GM23338 (cell line): ENCODE results near the gene MAP3K5. TPM values are rescaled to one million over a fixed set of nuclear protein-coding genes. Genes with fewer than 3 reads are reported as not detected.
A peak's percentile ranks its signal among the peaks of the same experiment; 100 is the strongest.

ENCODE experiments used
- ATAC-seq: fragments of 200-7000 bp; cut with Tn5 transposase; 3 replicates; pipeline ENCODE4 v1.9.1; 2020
- DNase-seq: peaks from one replicate; pipeline ENCODE4 v3.0.0-alpha.2; 2015; ENCODE audit warnings: low spot score
- H2AFZ ChIP-seq: fragments of 200-600 bp; sonication (generic); 2 replicates; pipeline ENCODE4 v1.8.0; 2016; ENCODE audit warnings: antibody characterized with exemption, mild to moderate bottlenecking, moderate library complexity
- H3F3A ChIP-seq: fragments of 200-600 bp; sonication (generic); replicated peaks from 2 replicates; pipeline ENCODE4 v1.8.0; 2017; ENCODE audit warnings: antibody characterized with exemption, mixed run types, low read depth
- H3K27ac ChIP-seq: fragments of 200-600 bp; sonication (generic); 2 replicates; pipeline ENCODE4 v1.6.1; 2016; ENCODE audit warnings: low read depth
- H3K27me3 ChIP-seq: fragments of 200-600 bp; sonication (generic); 2 replicates; pipeline ENCODE4 v1.8.0; 2016; ENCODE audit warnings: mild to moderate bottlenecking, mixed run types, moderate library complexity; ENCODE audit not compliant: insufficient read depth
- H3K36me3 ChIP-seq: fragments of 200-600 bp; sonication (generic); 2 replicates; pipeline ENCODE4 v1.8.0; 2016; ENCODE audit warnings: mild to moderate bottlenecking; ENCODE audit not compliant: insufficient read depth
- H3K4me1 ChIP-seq: fragments of 200-600 bp; sonication (generic); 2 replicates; pipeline ENCODE4 v1.8.0; 2016; ENCODE audit warnings: mild to moderate bottlenecking, moderate library complexity; ENCODE audit not compliant: insufficient read depth
- H3K4me2 ChIP-seq: fragments of 200-600 bp; sonication (generic); 2 replicates; pipeline ENCODE4 v1.7.1; 2017; ENCODE audit warnings: mixed run types
- H3K4me3 ChIP-seq: fragments of 200-600 bp; sonication (generic); 2 replicates; pipeline ENCODE4 v1.6.1; 2016; ENCODE audit warnings: mixed run types
- H3K79me2 ChIP-seq: fragments of 200-600 bp; sonication (generic); replicated peaks from 2 replicates; pipeline ENCODE4 v1.8.0; 2017; ENCODE audit warnings: mild to moderate bottlenecking; ENCODE audit not compliant: insufficient read depth
- H3K9me2 ChIP-seq: fragments of 200-600 bp; sonication (generic); 2 replicates; pipeline ENCODE4 v1.8.0; 2017; ENCODE audit not compliant: insufficient read depth
- H4K20me1 ChIP-seq: fragments of 200-600 bp; sonication (generic); replicated peaks from 2 replicates; pipeline ENCODE4 v1.8.0; 2017; ENCODE audit warnings: mild to moderate bottlenecking; ENCODE audit not compliant: insufficient read depth
- H3K27ac Mint-ChIP-seq: 2 replicates; pipeline ENCODE4 v1.8.0; 2020; ENCODE audit warnings: inconsistent platforms, mild to moderate bottlenecking, moderate library complexity, mixed read lengths
- H3K27me3 Mint-ChIP-seq: 3 replicates; pipeline ENCODE4 v1.8.0; 2022; ENCODE audit warnings: low read depth, mild to moderate bottlenecking, moderate library complexity, mixed read lengths, inconsistent platforms; ENCODE audit not compliant: insufficient read depth, poor library complexity
- H3K36me3 Mint-ChIP-seq: 3 replicates; pipeline ENCODE4 v1.8.0; 2021; ENCODE audit warnings: low read depth, mild to moderate bottlenecking, inconsistent platforms, moderate library complexity, mixed read lengths
- H3K4me1 Mint-ChIP-seq: 3 replicates; pipeline ENCODE4 v1.8.0; 2020; ENCODE audit warnings: mild to moderate bottlenecking, inconsistent platforms, mixed read lengths
- H3K4me3 Mint-ChIP-seq: 3 replicates; pipeline ENCODE4 v1.8.0; 2021; ENCODE audit warnings: moderate library complexity, mild to moderate bottlenecking, inconsistent platforms, mixed read lengths
- H3K9me3 Mint-ChIP-seq: 3 replicates; pipeline ENCODE4 v1.8.0; 2020; ENCODE audit warnings: moderate library complexity, mild to moderate bottlenecking, inconsistent platforms, mixed read lengths
- CREB1 ChIP-seq: fragments of 250-450 bp; sonication (Bioruptor Pico); IDR thresholded peaks from 2 replicates; pipeline ENCODE4 v1.5.0; 2020; ENCODE audit warnings: low read depth, mild to moderate bottlenecking, moderate library complexity
- POLR2AphosphoS5 ChIP-seq: IDR thresholded peaks from 2 replicates; pipeline ENCODE4 v1.6.1; 2016; ENCODE audit warnings: antibody characterized with exemption, low read depth
- STAT1 ChIP-seq: IDR thresholded peaks from one replicate; pipeline ENCODE4 v1.6.1; 2016; ENCODE audit warnings: antibody characterized with exemption; ENCODE audit not compliant: unreplicated experiment
- ZNF114 ChIP-seq: fragments of 250-450 bp; sonication (Bioruptor Pico); IDR thresholded peaks from 2 replicates; pipeline ENCODE4 v1.5.0; 2020; ENCODE audit warnings: mild to moderate bottlenecking, moderate library complexity
- polyA plus RNA-seq: library from polyadenylated mRNA; unstranded; fragments of >200 nt; fragmentation: Nextera tagmentation; extraction: Ambion mirVana; gene quantifications from 2 replicates; pipeline ENCODE4 v1.2.1, GENCODE V29; 2016
- total RNA-seq: library from RNA; depleted of rRNA; stranded (reverse); fragments of >200 nt; shearing (Covaris generic); gene quantifications from 2 replicates; pipeline ENCODE4 v1.2.3, GENCODE V29; 2014
- TF ChIP-seq, protein P1 (sequence below), 2 experiments: fragments of 200-600 bp in 1 of 2; sonication (generic) in 1 of 2; conservative IDR thresholded peaks; 2 replicates each; pipeline versions ENCODE4 v1.5.1 to v1.6.1; 2016 to 2017; ENCODE audit warnings: antibody characterized with exemption in 2 of 2, low read depth in 2 of 2, mild to moderate bottlenecking in 2 of 2, moderate library complexity in 1 of 2
- TF ChIP-seq, protein P2 (sequence below): IDR thresholded peaks from 2 replicates; pipeline ENCODE4 v1.6.1; 2016; ENCODE audit warnings: antibody characterized with exemption
- TF ChIP-seq, protein P3 (sequence below): fragments of 250-450 bp; sonication (Bioruptor Pico); IDR thresholded peaks from 2 replicates; pipeline ENCODE4 v1.5.0; 2020; ENCODE audit warnings: mild to moderate bottlenecking, moderate library complexity
- TF ChIP-seq, protein P4 (sequence below): IDR thresholded peaks from one replicate; pipeline ENCODE4 v1.6.1; 2018; ENCODE audit warnings: antibody characterized with exemption; ENCODE audit not compliant: unreplicated experiment

MAP3K5 gene
- total and polyA plus RNA-seq, 2 experiments from 2014 or later, result 0.76 to 2.8 TPM

DNA sequence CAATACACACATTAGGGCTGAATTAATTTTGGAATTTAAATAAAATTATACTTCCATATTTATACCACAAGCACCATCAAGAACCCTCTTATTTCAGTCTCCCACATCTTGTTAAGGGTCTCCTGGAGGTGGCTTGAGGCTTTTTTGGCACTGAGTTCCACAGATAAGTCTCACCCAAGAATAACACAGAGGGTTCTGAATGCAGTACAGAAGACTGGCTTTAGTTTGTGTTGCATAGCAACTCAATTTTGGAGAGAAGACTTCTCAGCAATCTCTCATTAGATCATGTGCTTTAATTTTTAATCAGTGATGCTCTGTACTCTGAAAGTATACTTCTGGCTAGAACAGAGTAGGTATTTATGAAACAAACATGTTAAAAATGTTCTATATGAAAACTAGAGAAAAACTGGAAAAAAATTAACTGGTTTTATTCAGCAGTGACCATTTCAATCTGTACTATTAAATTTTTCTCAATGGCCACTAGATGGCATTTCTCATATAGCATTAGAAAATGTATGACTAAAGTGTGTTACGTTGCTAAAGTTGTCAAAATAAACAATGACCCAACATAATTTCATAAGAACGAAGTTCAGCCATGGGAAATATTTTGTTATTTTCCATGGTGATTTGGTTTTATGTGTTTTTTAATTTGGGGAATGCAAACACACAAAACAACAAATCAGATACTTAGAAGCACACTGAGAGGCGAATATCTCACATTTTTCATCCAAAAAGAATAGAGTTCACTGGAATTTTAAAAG, 209.4 kb downstream of the MAP3K5 start:
- ATAC-seq (no peak), DNase-seq (peak; percentile 21)
- no peaks in the 10 kb centered on the region for H3K9me2 ChIP-seq
- Mint-ChIP-seq H3K36me3 (peaks cover 5% of the 10 kb centered on the region; the same call in 2 of the 3 replicates), H3K9me3 (peaks cover 5% of the 10 kb centered on the region; the same call in 2 of the 3 replicates), H3K4me3 (no peak overlapping the region), H3K27me3 (no peaks in the 10 kb centered on the region), H3K4me1 (peaks cover 15% of the 10 kb centered on the region; the same call in 2 of the 3 replicates), H3K27ac (no peak overlapping the region)
- no peaks in the 10 kb centered on the region for H3K36me3 ChIP-seq
- no peaks in the 10 kb centered on the region for H4K20me1 ChIP-seq
- H3K79me2 ChIP-seq, result no peaks in the 10 kb centered on the region
- H3K27me3 ChIP-seq, result no peaks in the 10 kb centered on the region
- H3K4me3 ChIP-seq, result no peak overlapping the region
- no peak overlapping the region for H2AFZ ChIP-seq
- peaks cover 8% of the 10 kb centered on the region; the same call in 1 of the 2 replicates for H3K4me1 ChIP-seq
- H3K4me2 ChIP-seq, result no peak overlapping the region
- H3F3A ChIP-seq, result no peaks in the 10 kb centered on the region
- H3K27ac ChIP-seq, result no peak overlapping the region
- no peak for TF ChIP-seq STAT1
- TF ChIP-seq, protein P1, sequence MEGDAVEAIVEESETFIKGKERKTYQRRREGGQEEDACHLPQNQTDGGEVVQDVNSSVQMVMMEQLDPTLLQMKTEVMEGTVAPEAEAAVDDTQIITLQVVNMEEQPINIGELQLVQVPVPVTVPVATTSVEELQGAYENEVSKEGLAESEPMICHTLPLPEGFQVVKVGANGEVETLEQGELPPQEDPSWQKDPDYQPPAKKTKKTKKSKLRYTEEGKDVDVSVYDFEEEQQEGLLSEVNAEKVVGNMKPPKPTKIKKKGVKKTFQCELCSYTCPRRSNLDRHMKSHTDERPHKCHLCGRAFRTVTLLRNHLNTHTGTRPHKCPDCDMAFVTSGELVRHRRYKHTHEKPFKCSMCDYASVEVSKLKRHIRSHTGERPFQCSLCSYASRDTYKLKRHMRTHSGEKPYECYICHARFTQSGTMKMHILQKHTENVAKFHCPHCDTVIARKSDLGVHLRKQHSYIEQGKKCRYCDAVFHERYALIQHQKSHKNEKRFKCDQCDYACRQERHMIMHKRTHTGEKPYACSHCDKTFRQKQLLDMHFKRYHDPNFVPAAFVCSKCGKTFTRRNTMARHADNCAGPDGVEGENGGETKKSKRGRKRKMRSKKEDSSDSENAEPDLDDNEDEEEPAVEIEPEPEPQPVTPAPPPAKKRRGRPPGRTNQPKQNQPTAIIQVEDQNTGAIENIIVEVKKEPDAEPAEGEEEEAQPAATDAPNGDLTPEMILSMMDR (conservative IDR thresholded peaks at IDR 0.05; ENCODE audit: low read depth in 2 of 2), result peak; percentile 43 to 73

DNA sequence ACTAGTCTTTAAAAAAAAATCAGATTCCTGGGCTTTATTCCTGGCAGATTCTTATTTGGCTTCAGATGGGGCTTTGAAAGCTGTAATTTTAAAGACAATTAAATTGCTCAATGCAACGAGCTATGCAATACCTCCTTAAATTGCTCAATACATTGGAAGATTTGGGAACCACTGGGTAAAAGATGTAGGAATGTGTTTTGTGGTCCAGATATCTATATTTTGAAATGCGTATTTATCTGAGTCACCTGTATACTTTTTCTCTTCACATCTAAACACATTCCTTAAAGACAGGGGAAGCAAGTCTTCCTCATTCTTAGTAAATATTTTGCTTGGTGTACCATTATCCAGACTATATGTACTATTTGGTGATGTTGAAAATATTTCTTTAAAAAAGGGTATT, 212.5 kb downstream of the MAP3K5 start:
- no peaks in the 10 kb centered on the region for H3K36me3 ChIP-seq
- DNase-seq (no peak), ATAC-seq (no peak)
- Mint-ChIP-seq H3K27ac (no peak overlapping the region), H3K27me3 (no peaks in the 10 kb centered on the region), H3K36me3 (peaks cover 5% of the 10 kb centered on the region; the same call in 2 of the 3 replicates), H3K4me3 (no peak overlapping the region), H3K4me1 (0 out of 3 replicates have a peak, but pooled peaks cover 4% of the 10 kb centered on the region), H3K9me3 (peaks cover 5% of the 10 kb centered on the region; the same call in 2 of the 3 replicates)
- no peak overlapping the region for H3K4me2 ChIP-seq
- H2AFZ ChIP-seq, result no peak overlapping the region
- no peaks in the 10 kb centered on the region; the same call in 1 of the 2 replicates for H3K4me1 ChIP-seq
- no peak overlapping the region for H3K27ac ChIP-seq
- no peaks in the 10 kb centered on the region for H3K9me2 ChIP-seq
- H3K27me3 ChIP-seq, result no peaks in the 10 kb centered on the region
- H4K20me1 ChIP-seq, result no peaks in the 10 kb centered on the region
- H3K4me3 ChIP-seq, result no peak overlapping the region
- no peaks in the 10 kb centered on the region for H3F3A ChIP-seq
- H3K79me2 ChIP-seq, result no peaks in the 10 kb centered on the region
- TF ChIP-seq POLR2AphosphoS5 (no peak), ZNF114 (CRISPR knock-in tag) (no peak), CREB1 (CRISPR knock-in tag) (no peak)
- TF ChIP-seq, protein P2, sequence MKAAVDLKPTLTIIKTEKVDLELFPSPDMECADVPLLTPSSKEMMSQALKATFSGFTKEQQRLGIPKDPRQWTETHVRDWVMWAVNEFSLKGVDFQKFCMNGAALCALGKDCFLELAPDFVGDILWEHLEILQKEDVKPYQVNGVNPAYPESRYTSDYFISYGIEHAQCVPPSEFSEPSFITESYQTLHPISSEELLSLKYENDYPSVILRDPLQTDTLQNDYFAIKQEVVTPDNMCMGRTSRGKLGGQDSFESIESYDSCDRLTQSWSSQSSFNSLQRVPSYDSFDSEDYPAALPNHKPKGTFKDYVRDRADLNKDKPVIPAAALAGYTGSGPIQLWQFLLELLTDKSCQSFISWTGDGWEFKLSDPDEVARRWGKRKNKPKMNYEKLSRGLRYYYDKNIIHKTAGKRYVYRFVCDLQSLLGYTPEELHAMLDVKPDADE, result no peak
- TF ChIP-seq, protein P3, sequence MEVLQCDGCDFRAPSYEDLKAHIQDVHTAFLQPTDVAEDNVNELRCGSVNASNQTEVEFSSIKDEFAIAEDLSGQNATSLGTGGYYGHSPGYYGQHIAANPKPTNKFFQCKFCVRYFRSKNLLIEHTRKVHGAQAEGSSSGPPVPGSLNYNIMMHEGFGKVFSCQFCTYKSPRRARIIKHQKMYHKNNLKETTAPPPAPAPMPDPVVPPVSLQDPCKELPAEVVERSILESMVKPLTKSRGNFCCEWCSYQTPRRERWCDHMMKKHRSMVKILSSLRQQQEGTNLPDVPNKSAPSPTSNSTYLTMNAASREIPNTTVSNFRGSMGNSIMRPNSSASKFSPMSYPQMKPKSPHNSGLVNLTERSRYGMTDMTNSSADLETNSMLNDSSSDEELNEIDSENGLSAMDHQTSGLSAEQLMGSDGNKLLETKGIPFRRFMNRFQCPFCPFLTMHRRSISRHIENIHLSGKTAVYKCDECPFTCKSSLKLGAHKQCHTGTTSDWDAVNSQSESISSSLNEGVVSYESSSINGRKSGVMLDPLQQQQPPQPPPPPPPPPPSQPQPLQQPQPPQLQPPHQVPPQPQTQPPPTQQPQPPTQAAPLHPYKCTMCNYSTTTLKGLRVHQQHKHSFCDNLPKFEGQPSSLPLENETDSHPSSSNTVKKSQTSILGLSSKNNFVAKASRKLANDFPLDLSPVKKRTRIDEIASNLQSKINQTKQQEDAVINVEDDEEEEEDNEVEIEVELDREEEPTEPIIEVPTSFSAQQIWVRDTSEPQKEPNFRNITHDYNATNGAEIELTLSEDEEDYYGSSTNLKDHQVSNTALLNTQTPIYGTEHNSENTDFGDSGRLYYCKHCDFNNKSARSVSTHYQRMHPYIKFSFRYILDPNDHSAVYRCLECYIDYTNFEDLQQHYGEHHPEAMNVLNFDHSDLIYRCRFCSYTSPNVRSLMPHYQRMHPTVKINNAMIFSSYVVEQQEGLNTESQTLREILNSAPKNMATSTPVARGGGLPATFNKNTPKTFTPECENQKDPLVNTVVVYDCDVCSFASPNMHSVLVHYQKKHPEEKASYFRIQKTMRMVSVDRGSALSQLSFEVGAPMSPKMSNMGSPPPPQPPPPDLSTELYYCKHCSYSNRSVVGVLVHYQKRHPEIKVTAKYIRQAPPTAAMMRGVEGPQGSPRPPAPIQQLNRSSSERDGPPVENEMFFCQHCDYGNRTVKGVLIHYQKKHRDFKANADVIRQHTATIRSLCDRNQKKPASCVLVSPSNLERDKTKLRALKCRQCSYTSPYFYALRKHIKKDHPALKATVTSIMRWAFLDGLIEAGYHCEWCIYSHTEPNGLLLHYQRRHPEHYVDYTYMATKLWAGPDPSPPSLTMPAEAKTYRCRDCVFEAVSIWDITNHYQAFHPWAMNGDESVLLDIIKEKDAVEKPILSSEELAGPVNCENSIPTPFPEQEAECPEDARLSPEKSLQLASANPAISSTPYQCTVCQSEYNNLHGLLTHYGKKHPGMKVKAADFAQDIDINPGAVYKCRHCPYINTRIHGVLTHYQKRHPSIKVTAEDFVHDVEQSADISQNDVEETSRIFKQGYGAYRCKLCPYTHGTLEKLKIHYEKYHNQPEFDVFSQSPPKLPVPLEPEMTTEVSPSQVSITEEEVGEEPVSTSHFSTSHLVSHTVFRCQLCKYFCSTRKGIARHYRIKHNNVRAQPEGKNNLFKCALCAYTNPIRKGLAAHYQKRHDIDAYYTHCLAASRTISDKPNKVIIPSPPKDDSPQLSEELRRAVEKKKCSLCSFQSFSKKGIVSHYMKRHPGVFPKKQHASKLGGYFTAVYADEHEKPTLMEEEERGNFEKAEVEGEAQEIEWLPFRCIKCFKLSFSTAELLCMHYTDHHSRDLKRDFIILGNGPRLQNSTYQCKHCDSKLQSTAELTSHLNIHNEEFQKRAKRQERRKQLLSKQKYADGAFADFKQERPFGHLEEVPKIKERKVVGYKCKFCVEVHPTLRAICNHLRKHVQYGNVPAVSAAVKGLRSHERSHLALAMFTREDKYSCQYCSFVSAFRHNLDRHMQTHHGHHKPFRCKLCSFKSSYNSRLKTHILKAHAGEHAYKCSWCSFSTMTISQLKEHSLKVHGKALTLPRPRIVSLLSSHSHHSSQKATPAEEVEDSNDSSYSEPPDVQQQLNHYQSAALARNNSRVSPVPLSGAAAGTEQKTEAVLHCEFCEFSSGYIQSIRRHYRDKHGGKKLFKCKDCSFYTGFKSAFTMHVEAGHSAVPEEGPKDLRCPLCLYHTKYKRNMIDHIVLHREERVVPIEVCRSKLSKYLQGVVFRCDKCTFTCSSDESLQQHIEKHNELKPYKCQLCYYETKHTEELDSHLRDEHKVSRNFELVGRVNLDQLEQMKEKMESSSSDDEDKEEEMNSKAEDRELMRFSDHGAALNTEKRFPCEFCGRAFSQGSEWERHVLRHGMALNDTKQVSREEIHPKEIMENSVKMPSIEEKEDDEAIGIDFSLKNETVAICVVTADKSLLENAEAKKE (CRISPR knock-in tag), result no peak
- TF ChIP-seq, protein P4, sequence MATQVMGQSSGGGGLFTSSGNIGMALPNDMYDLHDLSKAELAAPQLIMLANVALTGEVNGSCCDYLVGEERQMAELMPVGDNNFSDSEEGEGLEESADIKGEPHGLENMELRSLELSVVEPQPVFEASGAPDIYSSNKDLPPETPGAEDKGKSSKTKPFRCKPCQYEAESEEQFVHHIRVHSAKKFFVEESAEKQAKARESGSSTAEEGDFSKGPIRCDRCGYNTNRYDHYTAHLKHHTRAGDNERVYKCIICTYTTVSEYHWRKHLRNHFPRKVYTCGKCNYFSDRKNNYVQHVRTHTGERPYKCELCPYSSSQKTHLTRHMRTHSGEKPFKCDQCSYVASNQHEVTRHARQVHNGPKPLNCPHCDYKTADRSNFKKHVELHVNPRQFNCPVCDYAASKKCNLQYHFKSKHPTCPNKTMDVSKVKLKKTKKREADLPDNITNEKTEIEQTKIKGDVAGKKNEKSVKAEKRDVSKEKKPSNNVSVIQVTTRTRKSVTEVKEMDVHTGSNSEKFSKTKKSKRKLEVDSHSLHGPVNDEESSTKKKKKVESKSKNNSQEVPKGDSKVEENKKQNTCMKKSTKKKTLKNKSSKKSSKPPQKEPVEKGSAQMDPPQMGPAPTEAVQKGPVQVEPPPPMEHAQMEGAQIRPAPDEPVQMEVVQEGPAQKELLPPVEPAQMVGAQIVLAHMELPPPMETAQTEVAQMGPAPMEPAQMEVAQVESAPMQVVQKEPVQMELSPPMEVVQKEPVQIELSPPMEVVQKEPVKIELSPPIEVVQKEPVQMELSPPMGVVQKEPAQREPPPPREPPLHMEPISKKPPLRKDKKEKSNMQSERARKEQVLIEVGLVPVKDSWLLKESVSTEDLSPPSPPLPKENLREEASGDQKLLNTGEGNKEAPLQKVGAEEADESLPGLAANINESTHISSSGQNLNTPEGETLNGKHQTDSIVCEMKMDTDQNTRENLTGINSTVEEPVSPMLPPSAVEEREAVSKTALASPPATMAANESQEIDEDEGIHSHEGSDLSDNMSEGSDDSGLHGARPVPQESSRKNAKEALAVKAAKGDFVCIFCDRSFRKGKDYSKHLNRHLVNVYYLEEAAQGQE, result no peak
